GM18499 (cell line): ENCODE data around the gene ALX4.

Source experiments
- ATAC-seq: cut with Tn5 transposase; IDR thresholded peaks from one replicate; pipeline ENCODE4 v1.9.1; 2021; ENCODE audit warnings: moderate number of reproducible peaks; ENCODE audit not compliant: insufficient read depth, unreplicated experiment

Gene ALX4

DNA sequence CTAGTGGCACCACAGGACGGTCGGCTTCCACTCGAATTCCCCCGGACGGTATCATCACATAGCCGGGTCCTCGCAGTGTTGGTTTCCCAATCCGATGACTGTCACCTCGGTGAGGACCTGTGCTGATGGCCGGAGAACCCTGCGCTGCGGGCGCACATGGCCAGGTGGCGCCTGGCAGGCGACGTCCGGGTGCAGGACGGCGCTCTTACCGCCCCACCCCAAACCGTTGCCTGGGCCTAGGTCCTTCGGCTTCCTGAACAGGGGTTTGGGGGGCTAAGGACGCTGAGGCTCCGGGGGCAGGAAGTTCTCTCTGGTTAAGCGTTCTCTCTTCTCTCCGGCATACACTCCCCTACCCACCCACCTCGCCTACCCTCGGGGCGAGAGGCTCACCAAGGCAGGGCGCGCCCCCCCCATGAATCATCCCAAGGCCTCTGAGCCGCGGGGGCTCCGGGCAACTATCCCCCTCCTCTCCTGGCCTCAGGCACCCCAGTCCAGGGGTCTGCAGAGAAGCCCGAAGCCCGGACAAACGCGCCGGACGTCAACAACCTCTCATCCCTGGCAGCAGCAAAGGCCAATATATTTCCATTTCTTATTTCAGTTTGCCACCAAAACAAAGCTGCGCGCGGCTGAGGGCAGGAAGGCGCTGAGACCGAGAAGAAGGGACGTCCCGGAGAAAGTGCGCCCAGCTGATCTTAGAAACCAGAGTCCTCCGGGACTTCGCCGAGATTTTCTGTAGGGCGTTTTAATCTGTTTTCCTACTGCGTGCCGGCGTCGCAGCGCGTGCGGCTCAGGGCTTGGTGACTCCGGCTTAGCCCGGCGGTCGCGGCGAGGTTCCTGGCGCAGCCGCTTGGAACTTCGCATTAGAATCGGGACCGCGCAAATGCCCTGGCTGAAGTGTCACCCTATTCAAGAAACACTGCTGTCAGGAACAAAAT, 5.6 kb downstream of the ALX4 start:
- ATAC-seq: no peak

DNA sequence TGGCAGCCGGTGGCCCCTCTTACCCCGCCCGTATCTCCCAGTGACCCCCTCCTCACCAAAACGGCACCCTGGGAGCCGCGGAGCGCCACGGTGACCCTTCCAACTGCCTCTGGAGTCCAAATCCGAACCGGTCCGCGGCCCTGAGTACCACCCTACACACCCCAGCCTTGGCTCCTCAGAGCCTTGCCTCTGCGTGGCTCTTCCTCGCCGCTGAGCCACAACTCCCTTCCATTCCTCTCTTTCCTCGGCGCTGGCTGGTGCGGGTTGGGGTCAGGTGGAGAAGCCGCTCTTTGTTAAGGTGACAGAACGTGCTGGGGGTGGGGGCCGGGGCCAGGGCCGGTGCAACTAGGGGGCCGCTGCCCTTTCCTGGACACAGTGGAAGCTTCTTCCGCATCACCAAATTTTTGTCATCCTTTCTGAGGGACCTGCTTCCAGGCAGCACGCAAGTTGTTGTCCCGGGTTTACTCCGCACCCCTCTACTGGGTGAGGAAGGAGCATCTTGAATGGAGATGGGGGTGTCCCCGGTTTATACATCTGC, 6.5 kb downstream of the ALX4 start:
- ATAC-seq: no peak

DNA sequence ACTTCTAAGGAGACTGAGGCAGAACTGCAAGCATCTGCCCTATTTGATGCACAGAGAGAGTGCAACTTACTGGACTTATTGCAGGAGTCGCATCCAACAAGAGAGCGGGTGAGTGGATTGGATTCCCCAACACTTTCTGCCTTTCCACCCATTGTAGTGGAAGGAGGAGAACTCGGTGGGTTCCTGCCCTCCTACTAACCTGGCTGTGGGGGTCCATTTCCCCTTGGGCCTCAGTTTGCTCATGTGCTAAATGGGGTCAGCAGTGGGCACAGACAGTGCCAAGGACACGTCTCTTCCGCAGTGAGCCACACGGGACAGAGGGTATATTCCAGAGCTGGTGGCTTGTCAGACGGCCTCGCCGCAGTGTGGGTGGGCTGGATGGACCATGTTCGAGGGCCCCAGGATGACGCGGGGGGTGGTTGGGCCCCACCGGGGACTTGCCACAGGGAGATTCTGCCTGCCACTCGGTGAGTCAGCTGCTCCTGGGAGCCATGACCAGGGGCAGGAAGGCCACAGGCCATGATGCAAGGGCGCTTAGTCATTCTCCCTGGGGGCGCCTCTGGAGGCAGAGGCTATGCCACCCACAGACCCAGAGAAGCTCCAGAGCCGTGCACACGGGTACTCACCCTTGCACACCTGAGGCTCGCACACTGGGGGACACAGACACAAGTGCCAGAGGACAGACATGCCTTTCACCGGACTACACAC, 8.2 kb downstream of the ALX4 start:
- no peak for ATAC-seq

DNA sequence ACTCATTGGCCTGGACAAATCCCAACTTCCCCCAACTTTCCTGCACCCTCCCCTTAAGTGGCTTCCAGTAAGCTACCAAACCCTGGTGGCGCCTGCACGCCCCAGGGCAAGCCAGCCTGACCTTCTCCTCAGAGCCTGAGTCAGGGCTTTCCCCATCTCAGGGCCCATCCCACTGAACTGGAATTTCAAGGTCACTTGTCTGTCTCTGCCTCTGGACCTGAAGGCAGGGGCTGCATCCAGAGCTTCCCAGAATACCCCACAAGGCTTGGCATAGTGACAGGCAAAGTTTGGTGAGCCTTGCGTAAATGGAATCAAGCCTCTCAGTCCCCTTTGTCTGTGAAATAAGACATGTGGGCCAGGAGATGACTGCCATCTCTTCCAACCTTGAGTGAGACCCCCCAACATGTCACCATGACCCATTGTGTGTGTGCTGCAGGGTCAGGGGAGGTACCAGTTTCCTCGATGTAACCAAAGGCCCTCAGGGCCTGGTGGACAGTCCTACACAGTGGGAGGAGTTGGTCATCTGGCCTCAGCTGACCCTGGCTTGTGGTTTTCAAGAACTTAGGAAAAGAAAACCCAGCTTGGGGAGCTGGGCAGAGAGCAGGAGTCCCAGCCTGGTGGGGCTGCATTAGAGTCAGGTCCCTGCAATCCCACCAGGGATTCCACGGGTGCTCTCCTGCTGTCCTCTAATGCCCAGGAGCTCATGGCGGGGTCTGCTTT, 8.9 kb downstream of the ALX4 start:
- no peak for ATAC-seq

DNA sequence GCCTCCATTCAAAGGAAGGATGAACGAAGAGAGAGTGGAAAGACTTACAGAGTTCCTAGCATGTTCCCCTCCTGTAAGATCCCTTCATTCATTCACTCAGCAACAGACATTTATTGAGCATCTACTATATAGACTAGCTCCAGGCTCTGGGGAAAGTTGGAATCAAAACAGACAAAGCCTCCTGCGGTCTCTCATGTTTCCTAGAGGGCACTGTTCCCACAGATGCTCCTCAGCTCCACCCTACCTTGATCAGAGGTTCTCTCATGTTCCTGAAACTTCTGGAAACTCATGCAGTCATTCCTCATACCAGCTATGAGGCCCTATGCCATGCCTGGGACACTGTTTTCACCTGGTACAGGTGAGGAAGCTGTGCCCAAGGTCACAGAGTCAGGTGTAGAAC, 11.1 kb downstream of the ALX4 start:
- no peak for ATAC-seq

DNA sequence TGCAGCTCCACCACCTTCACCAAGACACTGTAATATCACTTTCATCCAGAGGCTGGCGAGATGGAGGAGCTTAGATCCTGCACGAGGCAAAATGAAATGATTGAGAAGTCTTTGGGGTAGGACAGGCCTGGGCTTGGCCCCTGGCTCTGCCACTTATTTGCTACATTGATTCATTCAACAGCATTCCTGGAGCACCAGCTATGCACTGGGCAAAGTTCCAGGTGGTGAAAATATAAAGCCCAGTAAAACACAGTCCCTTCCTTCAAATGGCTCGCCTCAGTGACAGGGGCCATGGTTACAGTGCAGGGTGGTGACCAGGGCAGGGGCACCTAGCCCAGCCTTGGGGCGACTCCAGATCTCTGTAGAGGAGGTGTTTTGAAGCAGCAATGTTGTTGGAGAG, 19.7 kb downstream of the ALX4 start:
- no peak for ATAC-seq

DNA sequence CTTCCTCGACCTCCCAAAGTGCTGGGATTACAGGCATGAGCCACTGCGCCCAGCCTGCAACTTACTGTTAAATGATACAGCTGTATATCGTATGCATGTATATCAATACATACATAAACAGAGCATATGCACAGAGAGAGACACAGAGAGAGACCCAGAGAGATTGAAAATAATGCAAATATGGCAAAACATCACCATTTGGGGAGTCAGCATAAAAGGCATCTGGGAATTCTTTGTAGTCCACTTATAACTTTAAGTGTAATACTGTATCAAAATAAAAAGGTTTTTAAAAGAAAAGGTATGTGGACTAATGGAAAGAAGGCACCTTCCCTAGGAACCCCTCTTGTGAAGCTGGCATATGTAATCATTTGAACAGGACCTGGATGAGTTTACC, 21.8 kb downstream of the ALX4 start:
- ATAC-seq: no peak

DNA sequence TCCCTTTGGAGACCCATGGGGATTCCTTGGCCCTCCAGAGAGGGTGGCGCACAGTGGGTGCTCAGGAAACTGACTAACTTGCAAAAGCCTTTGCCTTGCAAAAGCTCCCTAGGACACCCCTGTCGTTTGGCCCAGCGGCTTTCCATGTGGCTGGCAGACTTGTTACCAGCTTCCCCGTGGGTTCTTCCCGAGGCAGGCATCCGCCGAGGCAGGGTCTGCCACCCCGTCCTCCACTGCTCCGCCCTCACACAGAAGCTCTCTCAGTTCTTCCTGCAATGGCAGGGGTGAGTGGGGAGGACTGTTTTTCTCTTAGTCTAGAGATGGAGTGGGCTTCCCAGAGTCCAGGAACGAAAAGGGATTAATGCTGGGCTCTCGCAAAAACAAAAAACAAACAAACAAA, 23.0 kb downstream of the ALX4 start:
- ATAC-seq: no peak

DNA sequence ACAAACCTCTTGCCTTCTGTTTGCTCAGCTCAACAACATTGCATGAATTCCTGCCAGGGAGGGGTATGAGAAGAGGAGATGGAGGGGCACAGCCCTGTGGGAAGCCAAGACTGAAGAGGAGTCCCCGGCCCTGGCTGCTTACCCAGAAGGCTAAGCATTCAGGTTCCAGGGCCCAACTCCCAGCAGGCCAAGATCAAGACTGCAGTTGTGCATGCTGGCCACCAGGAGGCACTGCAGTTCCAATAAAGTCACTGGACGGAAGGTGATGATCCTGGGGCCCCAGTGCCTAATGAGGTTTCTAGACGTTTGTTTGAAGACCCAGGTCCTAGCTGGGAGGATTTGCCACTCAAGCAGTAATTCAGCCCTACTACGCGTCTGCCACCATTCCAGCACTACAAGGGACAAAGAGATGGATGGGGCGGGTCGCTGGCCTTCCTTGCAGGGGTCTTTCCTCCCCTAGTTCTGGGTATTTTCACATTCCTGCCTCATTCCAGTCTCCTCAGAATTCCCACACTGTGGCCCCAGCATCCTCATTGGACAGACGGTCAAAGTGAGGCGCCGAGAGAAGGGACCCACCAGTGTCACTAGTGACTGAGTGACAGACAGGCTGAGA, 23.6 kb downstream of the ALX4 start:
- ATAC-seq: no peak

DNA sequence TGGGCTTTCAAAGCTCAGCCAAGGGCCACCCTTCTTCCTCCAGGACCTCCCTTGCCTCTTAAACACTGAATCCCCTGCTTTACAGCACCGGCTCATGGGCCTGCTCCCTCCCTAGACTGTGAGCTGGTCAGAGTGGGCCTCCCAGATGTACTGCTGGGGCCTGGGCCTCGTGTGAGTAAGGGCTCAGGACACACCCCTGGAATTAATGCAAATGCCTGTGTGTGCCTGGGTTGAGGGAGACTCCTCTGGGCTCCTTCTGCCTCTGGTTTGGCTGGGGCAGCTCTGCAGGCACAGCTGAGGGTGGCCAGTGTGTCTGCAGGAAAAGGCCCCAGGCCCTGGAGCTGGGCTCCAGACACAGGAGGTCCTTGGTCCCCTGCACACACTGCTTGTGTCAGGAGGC, 24.2 kb downstream of the ALX4 start:
- no peak for ATAC-seq

DNA sequence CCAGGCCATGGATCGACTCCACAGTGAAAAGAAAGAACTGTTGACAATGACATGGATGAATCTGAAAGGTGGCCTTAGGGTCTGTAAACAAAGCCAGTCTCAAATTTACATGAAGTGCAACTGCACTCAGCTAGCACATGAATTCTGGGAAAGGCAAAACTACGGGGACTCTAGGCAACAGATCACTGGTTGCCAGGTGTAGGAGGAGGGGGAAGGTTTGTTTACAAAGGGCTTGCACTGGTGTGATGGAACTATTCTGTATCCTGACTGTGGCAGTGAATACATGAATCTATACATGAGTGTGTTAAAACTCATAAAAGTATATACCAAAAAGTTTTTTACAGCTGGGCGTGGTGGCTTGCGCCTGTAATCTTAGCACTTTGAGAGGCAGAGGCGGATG, 27.3 kb downstream of the ALX4 start:
- ATAC-seq: no peak

DNA sequence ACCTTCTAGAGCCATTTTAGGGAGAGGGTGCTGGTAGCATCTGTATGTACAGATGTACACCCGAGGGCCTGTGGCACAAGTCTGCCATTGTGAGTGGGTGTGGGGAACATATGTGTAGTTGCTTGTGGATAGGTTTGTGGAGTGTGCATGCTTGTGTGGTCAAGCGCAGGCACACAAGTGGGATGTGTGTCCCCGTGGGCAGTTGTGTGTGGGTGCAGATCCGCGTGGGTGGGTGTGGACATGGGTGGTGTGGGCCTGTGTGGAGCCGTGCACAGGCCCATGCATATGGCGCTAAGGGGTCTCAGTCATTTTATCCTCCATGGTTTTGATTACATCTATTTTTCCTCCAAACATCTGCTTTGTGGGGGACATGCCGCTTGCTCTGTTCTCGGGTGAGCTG, 28.8 kb downstream of the ALX4 start:
- no peak for ATAC-seq

DNA sequence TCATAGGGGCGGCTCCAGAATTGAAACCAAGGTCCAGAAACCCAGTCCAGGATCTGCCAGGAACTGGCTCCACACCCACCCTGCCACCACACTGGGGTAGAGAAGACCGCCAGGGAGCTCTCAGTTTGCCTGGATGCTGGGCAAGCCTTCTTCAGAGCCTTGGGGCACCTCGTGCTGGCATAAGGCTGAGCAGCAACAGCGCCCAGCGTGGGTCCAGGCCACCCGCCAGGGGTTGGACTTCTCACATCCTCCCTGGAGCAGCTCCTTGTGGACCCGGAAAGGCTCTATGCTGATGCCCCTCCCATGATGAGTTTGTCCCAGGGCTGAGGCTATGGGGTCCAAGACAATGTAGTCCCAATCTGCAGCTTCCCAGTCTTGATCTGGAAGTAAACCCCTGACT, 29.7 kb downstream of the ALX4 start:
- ATAC-seq: no peak

DNA sequence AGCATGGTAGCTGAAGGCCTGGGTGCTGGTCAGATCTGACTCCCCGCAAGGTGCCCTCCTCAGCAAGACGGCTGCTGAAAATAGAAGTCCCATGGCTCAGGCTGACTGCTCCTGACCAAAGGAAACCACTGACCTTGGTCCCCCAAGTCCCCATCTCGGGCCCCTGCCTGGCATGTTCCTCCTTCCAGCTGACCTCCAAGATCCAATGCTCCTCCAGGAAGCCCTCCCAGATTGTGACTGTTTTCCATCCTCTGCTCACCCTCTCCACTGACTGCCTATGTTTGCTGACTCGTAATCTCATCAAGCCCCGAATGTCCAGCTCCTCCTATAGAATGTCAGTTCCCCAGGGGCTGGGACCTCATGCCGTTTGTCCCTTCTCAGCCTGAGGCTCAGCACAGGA, 30.5 kb downstream of the ALX4 start:
- ATAC-seq: no peak

DNA sequence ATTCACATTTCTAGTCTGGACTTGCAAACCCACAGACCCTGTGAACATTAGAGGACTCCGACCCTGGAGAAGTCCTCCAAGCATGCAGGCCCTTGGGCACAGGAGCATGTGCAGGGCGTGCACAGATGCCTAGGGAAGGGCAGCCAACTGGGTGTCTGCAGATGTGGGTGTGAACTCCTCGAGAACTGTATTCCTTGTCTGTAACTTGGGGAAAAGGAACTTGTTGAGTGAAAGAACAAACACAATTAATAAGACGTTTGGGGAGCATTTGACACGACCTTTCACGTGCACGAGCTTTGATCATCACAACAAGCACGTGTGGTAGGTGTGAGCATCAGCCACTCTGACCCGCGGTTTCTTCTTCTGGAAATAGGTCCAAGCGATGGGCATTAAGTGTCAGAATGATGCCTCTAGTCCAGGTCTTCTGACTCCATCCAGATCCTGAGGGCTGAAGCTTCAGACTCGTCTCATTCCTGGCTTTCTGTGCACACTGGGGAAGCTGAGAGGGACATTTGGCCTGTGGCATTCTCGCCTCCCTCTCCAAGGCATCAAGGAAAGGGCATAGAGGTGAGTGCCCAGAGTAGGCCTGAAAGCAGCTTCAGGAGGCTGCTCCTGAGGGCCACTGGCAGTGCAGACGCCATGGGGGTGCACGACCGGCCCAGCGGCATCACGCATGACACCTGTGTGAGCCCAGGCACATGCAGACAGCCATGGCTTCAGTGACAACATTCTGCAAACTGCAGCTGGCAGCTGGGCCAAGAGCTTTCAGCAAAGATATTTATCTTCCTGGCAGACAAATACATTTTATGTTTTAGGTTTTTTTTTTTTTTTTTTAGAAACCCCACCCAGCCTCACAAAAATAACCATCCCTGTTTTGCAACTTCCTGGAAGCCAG, 32.5 kb downstream of the ALX4 start:
- ATAC-seq: no peak

DNA sequence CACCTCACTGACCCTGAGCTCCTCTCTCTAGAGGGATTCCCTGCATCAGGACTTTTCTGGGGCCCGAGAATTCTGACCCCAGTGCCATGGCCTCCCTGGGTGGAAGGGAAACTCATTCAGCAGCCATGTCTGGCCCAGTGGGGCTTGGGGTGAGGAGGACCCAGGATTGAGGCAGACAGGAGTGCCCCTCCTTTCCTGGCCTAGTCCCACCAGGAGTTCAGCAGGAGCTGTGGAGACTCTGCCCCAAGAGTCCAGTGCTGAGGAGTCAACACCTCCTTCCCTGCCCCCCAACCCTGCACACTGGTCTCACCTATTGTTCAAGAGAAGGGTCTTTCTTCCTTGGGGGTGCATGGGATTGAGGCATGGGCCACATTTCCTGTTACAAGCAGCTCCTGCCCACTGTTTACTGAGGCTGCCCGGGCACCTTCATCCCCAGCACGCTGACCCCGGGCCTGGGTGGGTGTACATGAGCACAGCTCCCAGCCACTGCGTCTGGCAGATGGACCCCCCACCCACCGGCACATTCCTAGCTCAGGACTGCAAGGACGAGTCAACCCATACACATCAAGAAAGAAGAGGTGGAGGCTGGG, 33.9 kb downstream of the ALX4 start:
- ATAC-seq: no peak

DNA sequence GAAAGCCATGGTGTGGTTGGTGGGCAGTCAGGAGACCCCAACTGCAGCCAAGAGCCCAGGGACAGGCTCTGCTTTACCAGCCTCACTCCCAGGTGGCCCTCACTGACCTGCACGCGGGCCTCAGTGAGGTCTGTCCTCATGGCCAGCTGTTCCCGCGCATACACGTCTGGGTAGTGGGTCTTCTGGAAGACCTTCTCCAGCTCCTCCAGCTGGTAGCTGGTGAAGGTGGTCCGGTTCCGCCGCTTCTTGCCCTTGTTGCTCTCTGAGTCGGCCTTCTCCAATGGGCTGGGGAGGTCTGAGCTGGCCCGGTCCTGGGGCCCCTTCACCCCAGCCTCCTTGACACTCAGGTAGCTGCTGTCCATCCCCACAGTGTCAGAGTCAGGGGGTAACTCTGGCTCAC, 34.7 kb downstream of the ALX4 start:
- ATAC-seq: no peak

DNA sequence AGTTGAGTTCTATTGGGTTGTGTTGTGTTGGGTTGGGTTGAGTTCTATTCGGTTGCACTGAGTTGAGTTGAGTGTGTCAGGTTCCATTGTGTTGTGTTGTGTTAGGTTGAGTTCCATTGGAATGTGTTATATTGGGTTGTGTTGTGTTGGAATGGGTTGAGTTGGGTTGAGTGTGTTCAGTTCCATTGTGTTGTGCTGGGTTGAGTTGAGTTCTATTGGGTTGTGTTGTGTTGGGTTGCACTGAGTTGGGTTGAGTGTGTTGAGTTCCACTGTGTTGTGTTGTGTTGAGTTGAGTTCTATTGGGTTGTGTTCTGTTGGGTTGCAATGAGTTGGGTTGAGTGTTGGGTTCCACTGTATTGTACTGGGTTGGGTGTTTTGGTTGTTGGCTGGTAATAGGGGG, 35.5 kb downstream of the ALX4 start:
- no peak for ATAC-seq

DNA sequence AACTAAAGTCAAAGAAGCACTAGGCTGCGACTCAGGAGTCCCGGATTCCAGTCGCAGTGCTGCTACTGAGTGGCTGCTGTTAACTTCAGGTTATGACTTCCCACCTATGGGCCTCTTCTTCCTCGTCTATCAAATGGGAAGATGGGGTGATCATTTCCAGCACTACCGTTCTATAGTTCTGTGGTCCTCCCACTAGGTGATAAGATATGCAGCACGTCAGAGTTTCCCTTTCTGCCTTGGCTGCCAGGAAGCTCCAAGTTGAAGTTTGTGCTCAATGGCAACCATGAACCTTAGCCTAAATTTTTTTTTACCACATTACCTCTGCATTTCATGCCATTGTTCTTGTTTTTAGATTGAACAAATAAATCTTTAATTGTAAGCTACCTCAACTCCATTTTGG, 38.7 kb downstream of the ALX4 start:
- ATAC-seq: no peak
